B cell (primary cell): Measurements from ENCODE around the gene KIF11. TPM values are rescaled to one million over a fixed set of nuclear protein-coding genes. Genes with fewer than 3 reads are reported as not detected.

Experiments
- ATAC-seq: fragments of 200-7000 bp; cut with Tn5 transposase; one replicate; pipeline ENCODE4 v1.10.0; 2021; ENCODE audit warnings: low read depth, mild to moderate bottlenecking, moderate number of reproducible peaks, moderate library complexity
- CTCF ChIA-PET: fragments of 350-600 bp; sonication (Branson Sonifier 250); formaldehyde crosslinking; loops from one replicate; lab custom pipeline; 2021; ENCODE audit warnings: antibody characterized with exemption, inconsistent platforms; lab: Charles Lee
- POLR2A ChIA-PET: fragments of 350-600 bp; sonication (Branson Sonifier 250); formaldehyde crosslinking; loops from one replicate; lab custom pipeline; 2021; ENCODE audit warnings: antibody characterized with exemption; lab: Charles Lee
- DNase-seq: peaks from one replicate; pipeline ENCODE4 v3.0.0; 2013
- H2AFZ ChIP-seq: 2 replicates; pipeline ENCODE4 v1.6.1; 2012; ENCODE audit warnings: mild to moderate bottlenecking, low read depth, low read length; ENCODE audit not compliant: insufficient read depth, poor library complexity, severe bottlenecking
- H3K27ac ChIP-seq, 2 donors: 1 replicate in 1 of 2; 2 replicates in 1 of 2; pipeline ENCODE4 v1.5.1; 2012 to 2013; ENCODE audit warnings: low read length in 2 of 2, mild to moderate bottlenecking in 2 of 2, moderate library complexity in 1 of 2
- H3K27me3 ChIP-seq, 4 experiments: fragments of 200-600 bp in 1 of 4; sonication (generic) in 1 of 4; replicated peaks in 1 of 4; 1 replicate in 2 of 4; 2 replicates in 2 of 4; pipeline versions ENCODE4 v1.6.1 to v1.7.0; 2013 to 2016; ENCODE audit warnings: low read length in 3 of 4, mild to moderate bottlenecking in 2 of 4, mixed read lengths in 1 of 4, moderate library complexity in 1 of 4; ENCODE audit not compliant: insufficient read depth in 4 of 4, control insufficient read depth in 3 of 4; ENCODE audit errors: control extremely low read depth in 1 of 4
- H3K36me3 ChIP-seq, 2 experiments: replicated peaks in 1 of 2; 1 replicate in 1 of 2; 2 replicates in 1 of 2; pipeline versions ENCODE4 v1.6.1 to v1.7.1; 2013; ENCODE audit warnings: low read length in 1 of 2; ENCODE audit not compliant: insufficient read depth in 2 of 2, control insufficient read depth in 1 of 2; ENCODE audit errors: control extremely low read depth in 1 of 2, extremely low read depth in 1 of 2
- H3K4me1 ChIP-seq, 2 donors: fragments of 200-600 bp in 1 of 2; sonication (generic) in 1 of 2; 1 replicate in 1 of 2; 2 replicates in 1 of 2; pipeline versions ENCODE4 v1.5.1 to v1.6.1; 2013 to 2017; ENCODE audit warnings: low read length in 2 of 2; ENCODE audit not compliant: control insufficient read depth in 2 of 2, insufficient read depth in 2 of 2
- H3K4me2 ChIP-seq: replicated peaks from 2 replicates; pipeline ENCODE3; 2012; ENCODE audit warnings: mild to moderate bottlenecking, low read depth, low read length; ENCODE audit not compliant: poor library complexity, severe bottlenecking
- H3K4me3 ChIP-seq, 5 experiments: fragments of 200-600 bp in 1 of 5; sonication (generic) in 1 of 5; 1 replicate in 3 of 5; 2 replicates in 2 of 5; pipeline versions ENCODE4 v1.5.1 to v1.7.0; 2011 to 2016; ENCODE audit warnings: low read length in 4 of 5, mild to moderate bottlenecking in 4 of 5, low read depth in 2 of 5, control low read depth in 1 of 5, moderate library complexity in 1 of 5; ENCODE audit not compliant: insufficient read depth in 1 of 5; ENCODE audit errors: control extremely low read depth in 1 of 5, extremely low read depth in 1 of 5
- H3K79me2 ChIP-seq: fragments of 200-600 bp; sonication (generic); one replicate; pipeline ENCODE4 v1.6.0; 2016; ENCODE audit warnings: low read length; ENCODE audit not compliant: control insufficient read depth, insufficient read depth
- H3K9ac ChIP-seq: fragments of 200-600 bp; sonication (generic); 2 replicates; pipeline ENCODE4 v1.6.1; 2017; ENCODE audit warnings: mild to moderate bottlenecking, low read length, moderate library complexity
- H3K9me3 ChIP-seq, 3 donors: one replicate each; pipeline versions ENCODE4 v1.6.1 to v1.7.1; 2013; ENCODE audit warnings: low read length in 2 of 3; ENCODE audit not compliant: control insufficient read depth in 2 of 3, insufficient read depth in 1 of 3; ENCODE audit errors: control extremely low read depth in 1 of 3
- H4K20me1 ChIP-seq: 2 replicates; pipeline ENCODE4 v1.6.0; 2012; ENCODE audit warnings: mild to moderate bottlenecking, low read length; ENCODE audit not compliant: insufficient read depth, control insufficient read depth, poor library complexity, severe bottlenecking
- H3K27ac Mint-ChIP-seq: one replicate; pipeline ENCODE4 v1.8.0; 2021; ENCODE audit warnings: mixed read lengths
- H3K27me3 Mint-ChIP-seq: one replicate; pipeline ENCODE4 v1.8.0; 2021; ENCODE audit warnings: mixed read lengths
- H3K4me1 Mint-ChIP-seq: one replicate; pipeline ENCODE4 v1.8.0; 2021; ENCODE audit warnings: mixed read lengths
- H3K4me3 Mint-ChIP-seq: one replicate; pipeline ENCODE4 v1.8.0; 2021; ENCODE audit warnings: mixed read lengths
- H3K9me3 Mint-ChIP-seq: one replicate; pipeline ENCODE4 v1.8.0; 2022; ENCODE audit warnings: mixed read lengths; ENCODE audit not compliant: insufficient read depth
- CTCF ChIP-seq: fragments of 200-600 bp; IDR thresholded peaks from one replicate; pipeline ENCODE4 v1.8.0; 2022; ENCODE audit warnings: antibody characterized with exemption, mild to moderate bottlenecking
- EZH2 ChIP-seq: IDR thresholded peaks from 2 replicates; pipeline ENCODE4 v1.6.1; 2012; ENCODE audit warnings: borderline replicate concordance, low read depth, mild to moderate bottlenecking, moderate library complexity, low read length; ENCODE audit not compliant: insufficient read depth, poor library complexity, severe bottlenecking
- WGBS: methylation state at CpG from one replicate; pipeline ENCODE4 v1.1.5; 2013; ENCODE audit warnings: missing lambda C conversion rate; ENCODE audit not compliant: insufficient coverage; 5-methylcytosine and 5-hydroxymethylcytosine counted together
- intact Hi-C: fragments of 100-400 bp; cut with micrococcal nuclease; formaldehyde crosslinking; loops from one replicate; pipeline ENCODE4 v1.10.0; 2022
- polyA plus RNA-seq: library from polyadenylated mRNA; depleted of rRNA; stranded (reverse); fragments of >200 nt; gene quantifications from 2 replicates; pipeline ENCODE4 v1.2.3, GENCODE V29; 2012
- total RNA-seq, 2 donors: library from RNA; stranded (reverse); fragments of 120-200 nt in 1 of 2; gene quantifications; 1 replicate in 1 of 2; 2 replicates in 1 of 2; pipeline versions ENCODE4 v1.2.3 to v1.2.4, GENCODE V29; 2013 to 2022

The KIF11 gene
- total and polyA plus RNA-seq, 2 donors (not counting 1 experiment from before 2014, with no cell fraction given), result 0.64 to 1.8 TPM

- H3K27ac Mint-ChIP-seq, result no peak overlapping the region
- ChIA-PET CTCF (interaction anchor here (2.4 to 3.0 kb wide), 2 partner anchors 27 to 30 kb away, joined by 8 to 9 read pairs; partner anchors contain the start of gene IDE), POLR2A (interaction anchor here (0.7 kb wide), 1 partner anchor 26 kb away, joined by 5 read pairs; no protein-coding TSS in a partner anchor)
Observed at GRCh38 chr10:92544296-92544695, 48.6 kb upstream of the KIF11 start.

DNA sequence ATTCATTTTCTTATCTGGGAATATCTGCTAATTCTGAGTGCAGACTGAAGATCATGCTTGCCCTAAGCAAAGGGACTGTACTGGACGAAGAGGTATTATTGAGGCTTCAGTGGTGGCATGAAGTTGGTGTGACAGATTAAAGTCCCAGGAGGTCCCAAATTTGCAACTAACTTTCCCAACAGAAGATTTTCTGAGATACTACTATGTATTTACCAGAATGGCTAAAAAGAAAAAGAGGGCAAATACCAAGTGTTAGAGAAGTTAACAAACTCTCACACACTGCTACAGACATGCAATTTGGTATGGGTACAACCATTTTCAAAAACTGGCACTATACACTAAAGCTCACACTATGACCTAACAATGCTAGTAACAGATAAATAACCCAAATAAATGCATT is 47.4 kb upstream of the KIF11 start:
- DNase-seq, result no peak
- Histone ChIP-seq H3K4me2 (no peak overlapping the region), H4K20me1 (no peaks in the 10 kb centered on the region), H3K36me3 (peaks cover 3 to 4% of the 10 kb centered on the region in 2 experiments), H3K27me3 (no peaks in the 10 kb centered on the region), H3K9me3 (no peaks in the 10 kb centered on the region), H3K4me3 (no peak overlapping the region), H3K4me1 (peaks cover 5 to 9% of the 10 kb centered on the region in 2 donors), H3K79me2 (peaks cover 41% of the 10 kb centered on the region), H2AFZ (no peak overlapping the region), H3K27ac (no peak overlapping the region), H3K9ac (no peak overlapping the region)
- Mint-ChIP-seq H3K27ac (no peak overlapping the region), H3K4me3 (no peak overlapping the region), H3K9me3 (no peaks in the 10 kb centered on the region), H3K27me3 (no peaks in the 10 kb centered on the region), H3K4me1 (peaks cover 26% of the 10 kb centered on the region)
- ATAC-seq, result no peak
- intact Hi-C loops, result no loop called here
- POLR2A ChIA-PET, result no interaction called here
- no CpG with 5 or more reads among the region's 1 CpG for WGBS
- TF ChIP-seq CTCF (no peak), EZH2 (no peak)
- CTCF ChIA-PET, result interaction anchor here (2.4 to 3.0 kb wide), 2 partner anchors 28 to 29 kb away, joined by 8 to 9 read pairs; partner anchors contain the start of gene IDE

More at GRCh38 chr10:92544296-92544695, 48.6 kb upstream of the KIF11 start:
- no peak overlapping the region for H3K4me3 ChIP-seq
- peaks cover 32% of the 10 kb centered on the region for H3K4me1 Mint-ChIP-seq
- DNase-seq, result peak; percentile 17
- H3K36me3 ChIP-seq, result peaks cover 3 to 4% of the 10 kb centered on the region in 2 experiments
- peaks cover 5 to 11% of the 10 kb centered on the region in 2 donors for H3K4me1 ChIP-seq
- WGBS, result no CpG with 5 or more reads among the region's 3 CpGs
- intact Hi-C loops, result no loop called here
- peaks cover 37% of the 10 kb centered on the region for H3K79me2 ChIP-seq
- no peak overlapping the region for H3K4me2 ChIP-seq
- H3K27me3 ChIP-seq, result no peaks in the 10 kb centered on the region
- ATAC-seq, result peak; percentile 54
- no peak for TF ChIP-seq EZH2
- no peak for TF ChIP-seq CTCF
- no peak overlapping the region for H3K9ac ChIP-seq
- H3K9me3 Mint-ChIP-seq, result no peaks in the 10 kb centered on the region
- H3K4me3 Mint-ChIP-seq, result no peak overlapping the region
- H3K27me3 Mint-ChIP-seq, result no peaks in the 10 kb centered on the region
- no peak overlapping the region for H2AFZ ChIP-seq
- no peak overlapping the region for H3K27ac ChIP-seq
- H4K20me1 ChIP-seq, result no peaks in the 10 kb centered on the region
- H3K9me3 ChIP-seq, result no peaks in the 10 kb centered on the region
